Stomach (tissue), 4 donors: Measurements from ENCODE around the gene CHORDC1.

ENCODE experiments used
- CTCF ChIP-seq, 7 experiments: fragments of 450-650 bp in 4 of 7; fragments of 200-600 bp in 3 of 7; sonication (generic) in 3 of 7; IDR thresholded peaks; one replicate each; pipeline ENCODE4 v1.5.1; 2016 to 2019; ENCODE audit warnings: antibody characterized with exemption in 7 of 7, control low read depth in 2 of 7, mild to moderate bottlenecking in 1 of 7
- POLR2A ChIP-seq, 4 donors: fragments of 450-650 bp; IDR thresholded peaks; one replicate each; pipeline ENCODE4 v1.6.1; 2016; ENCODE audit warnings: antibody characterized with exemption in 4 of 4, control low read depth in 2 of 4, mild to moderate bottlenecking in 1 of 4, moderate library complexity in 1 of 4
- POLR2AphosphoS5 ChIP-seq, 3 donors: sonication (generic); formaldehyde crosslinking; IDR thresholded peaks; one replicate each; pipeline ENCODE4 v1.6.1; 2016; ENCODE audit warnings: antibody characterized with exemption in 3 of 3

- TF ChIP-seq CTCF (IDR thresholded peaks at IDR 0.05) (no peak), POLR2A (IDR thresholded peaks at IDR 0.05) (no peak), POLR2AphosphoS5 (IDR thresholded peaks at IDR 0.05) (no peak)
Measured at GRCh38 chr11:90176069-90176468, 46.8 kb downstream of the CHORDC1 start.
